HL-60 (cell line): ENCODE results near the gene CKMT1B.
"Not testable (repeated sequence)": the region's sequence is repeated elsewhere in the genome, so short reads cannot be mapped to it uniquely, and the experiment has no call there.

Experiments used
- CTCF ChIP-seq: IDR thresholded peaks from one replicate; pipeline ENCODE4 v1.5.1; 2011; ENCODE audit warnings: low read length, control low read depth, inconsistent platforms; ENCODE audit not compliant: insufficient read depth
- POLR2AphosphoS5 ChIP-seq: IDR thresholded peaks from 2 replicates; pipeline ENCODE4 v1.6.1; 2012; ENCODE audit warnings: low read depth

- not testable (repeated sequence) for TF ChIP-seq CTCF, POLR2AphosphoS5
Measured at GRCh38 chr15:43566615-43567014, 27.2 kb upstream of the CKMT1B start.
